Mesenchymal stem cell (in vitro differentiated cells and primary cell): ENCODE results near the gene CFAP141.

Experiments used
- DNase-seq: peaks from one replicate; pipeline ENCODE4 v3.0.0-alpha.2; 2013
- H2AFZ ChIP-seq: one replicate; pipeline ENCODE4 v1.6.1; 2013; ENCODE audit warnings: low read depth, mild to moderate bottlenecking, control low read depth, inconsistent platforms, low read length, moderate library complexity
- H2AK5ac ChIP-seq: 2 replicates; pipeline ENCODE4 v1.6.1; 2013; ENCODE audit warnings: low read length, moderate library complexity, mild to moderate bottlenecking, inconsistent platforms; ENCODE audit not compliant: severe bottlenecking
- H2BK120ac ChIP-seq: one replicate; pipeline ENCODE4 v1.6.1; 2013; ENCODE audit warnings: low read depth, mild to moderate bottlenecking, inconsistent platforms, low read length, moderate library complexity
- H2BK12ac ChIP-seq, 2 experiments: one replicate each; pipeline ENCODE4 v1.6.1; 2013; ENCODE audit warnings: inconsistent platforms in 2 of 2, low read length in 2 of 2, mild to moderate bottlenecking in 2 of 2, moderate library complexity in 2 of 2, control low read depth in 1 of 2
- H2BK15ac ChIP-seq: one replicate; pipeline ENCODE4 v1.6.1; 2013; ENCODE audit warnings: mild to moderate bottlenecking, low read depth, inconsistent platforms; ENCODE audit not compliant: poor library complexity, severe bottlenecking
- H2BK5ac ChIP-seq: 2 replicates; pipeline ENCODE4 v1.6.1; 2013; ENCODE audit warnings: low read depth, mild to moderate bottlenecking, low read length, control low read depth, inconsistent platforms; ENCODE audit not compliant: poor library complexity, severe bottlenecking
- H3K14ac ChIP-seq, 2 experiments: one replicate each; pipeline ENCODE4 v1.6.1; 2013; ENCODE audit warnings: inconsistent platforms in 2 of 2, low read length in 2 of 2, control low read depth in 1 of 2, mild to moderate bottlenecking in 1 of 2, moderate library complexity in 1 of 2
- H3K18ac ChIP-seq, 2 experiments: one replicate each; pipeline ENCODE4 v1.6.1; 2013; ENCODE audit warnings: inconsistent platforms in 2 of 2, low read length in 2 of 2, control low read depth in 1 of 2, low read depth in 1 of 2, mild to moderate bottlenecking in 1 of 2
- H3K23ac ChIP-seq, 2 experiments: one replicate each; pipeline ENCODE4 v1.6.1; 2013; ENCODE audit warnings: inconsistent platforms in 2 of 2, low read length in 2 of 2, mild to moderate bottlenecking in 2 of 2, moderate library complexity in 2 of 2, control low read depth in 1 of 2
- H3K27ac ChIP-seq: 2 replicates; pipeline ENCODE4 v1.5.1; 2013; ENCODE audit warnings: mild to moderate bottlenecking, moderate library complexity, low read length, control low read depth, inconsistent platforms; ENCODE audit not compliant: poor library complexity, severe bottlenecking
- H3K27me3 ChIP-seq, 2 experiments: 2 replicates each; pipeline versions ENCODE4 v1.6.1 to v1.7.0; 2013; ENCODE audit warnings: low read length in 2 of 2, mild to moderate bottlenecking in 2 of 2, moderate library complexity in 2 of 2, control low read depth in 1 of 2, inconsistent platforms in 1 of 2; ENCODE audit not compliant: control insufficient read depth in 1 of 2, insufficient read depth in 1 of 2
- H3K36me3 ChIP-seq, 2 experiments: 2 replicates each; pipeline versions ENCODE4 v1.6.1 to v1.7.0; 2013; ENCODE audit warnings: low read length in 2 of 2, control low read depth in 1 of 2, inconsistent platforms in 1 of 2, low read depth in 1 of 2, mild to moderate bottlenecking in 1 of 2; ENCODE audit not compliant: insufficient read depth in 2 of 2, control insufficient read depth in 1 of 2
- H3K4ac ChIP-seq, 2 experiments: one replicate each; pipeline ENCODE4 v1.6.1; 2013; ENCODE audit warnings: inconsistent platforms in 2 of 2, low read length in 2 of 2, mild to moderate bottlenecking in 2 of 2, moderate library complexity in 2 of 2, control low read depth in 1 of 2, low read depth in 1 of 2
- H3K4me1 ChIP-seq: 2 replicates; pipeline ENCODE4 v1.6.1; 2013; ENCODE audit warnings: low read depth, low read length, control low read depth; ENCODE audit not compliant: control insufficient read depth, insufficient read depth
- H3K4me2 ChIP-seq: 2 replicates; pipeline ENCODE4 v1.6.1; 2013; ENCODE audit warnings: low read length, mild to moderate bottlenecking, inconsistent platforms; ENCODE audit not compliant: poor library complexity, severe bottlenecking
- H3K4me3 ChIP-seq, 2 experiments: 2 replicates each; pipeline versions ENCODE4 v1.5.1 to v1.7.0; 2013; ENCODE audit warnings: low read length in 2 of 2, mild to moderate bottlenecking in 2 of 2, control low read depth in 1 of 2, low read depth in 1 of 2; ENCODE audit not compliant: insufficient read depth in 1 of 2
- H3K79me1 ChIP-seq: replicated peaks from 2 replicates; pipeline ENCODE4 v1.6.1; 2013; ENCODE audit warnings: mild to moderate bottlenecking, control low read depth, low read length, inconsistent platforms; ENCODE audit not compliant: poor library complexity, severe bottlenecking
- H3K9ac ChIP-seq: 2 replicates; pipeline ENCODE4 v1.7.0; 2013; ENCODE audit warnings: mild to moderate bottlenecking, low read length, moderate library complexity
- H3K9me3 ChIP-seq: 2 replicates; pipeline ENCODE4 v1.7.0; 2013; ENCODE audit warnings: mild to moderate bottlenecking, low read length; ENCODE audit not compliant: control insufficient read depth
- H4K8ac ChIP-seq: one replicate; pipeline ENCODE4 v1.6.1; 2013; ENCODE audit warnings: inconsistent platforms, mild to moderate bottlenecking, low read length, moderate library complexity
- H4K91ac ChIP-seq: one replicate; pipeline ENCODE4 v1.6.1; 2013; ENCODE audit warnings: mild to moderate bottlenecking, low read length, inconsistent platforms
- small RNA-seq: library from polyadenylated mRNA; stranded (forward); fragments of <200 nt; extraction: miRNeasy Mini kit (QIAGEN cat#:217004); gene quantifications from one replicate; pipeline ENCODE3, GENCODE V24; 2013; ENCODE audit warnings: low read depth

CFAP141 gene

GRCh38 chr1:154151311-154151710, 54.8 kb downstream of the CFAP141 start:
- DNase-seq, result peak; percentile 28
- H3K4me1 ChIP-seq, result no peaks in the 10 kb centered on the region
- H3K36me3 ChIP-seq, result peaks cover 13 to 20% of the 10 kb centered on the region in 2 experiments
- H3K23ac ChIP-seq, result no peak overlapping the region
- H3K14ac ChIP-seq, result no peak overlapping the region
- no peak overlapping the region for H3K4ac ChIP-seq
- H3K27ac ChIP-seq, result no peak overlapping the region
- no peak overlapping the region for H2BK120ac ChIP-seq
- no peak overlapping the region for H2AFZ ChIP-seq
- no peak overlapping the region for H3K4me2 ChIP-seq
- no peak overlapping the region for H3K9ac ChIP-seq
- no peak overlapping the region for H2BK12ac ChIP-seq
- no peak overlapping the region for H3K4me3 ChIP-seq
- no peak overlapping the region for H2BK5ac ChIP-seq
- no peak overlapping the region for H4K91ac ChIP-seq
- no peaks in the 10 kb centered on the region for H3K9me3 ChIP-seq
- no peak overlapping the region for H4K8ac ChIP-seq
- no peak overlapping the region for H2BK15ac ChIP-seq
- H3K27me3 ChIP-seq, result no peaks in the 10 kb centered on the region
- no peak overlapping the region for H2AK5ac ChIP-seq
- no peak overlapping the region for H3K18ac ChIP-seq
- no peaks in the 10 kb centered on the region for H3K79me1 ChIP-seq

Small RNA genes within 50 kb of the gene (small RNA-seq; reads per million reads assigned to genes)
- gene MIR190B, result 5.5 reads per million, percentile 59 among the genes with 10 or more reads in this experiment
